GM12878 (cell line): ENCODE results near the gene HMGN5.

Source experiments
- CREB1 ChIP-seq: IDR thresholded peaks from 2 replicates; pipeline ENCODE4 v1.6.1; 2012; ENCODE audit warnings: low read depth, mild to moderate bottlenecking, inconsistent platforms
- CTCF ChIP-seq, 3 experiments: IDR thresholded peaks in 2 of 3; conservative IDR thresholded peaks in 1 of 3; 2 replicates each; pipeline ENCODE4 v1.5.1; 2011; ENCODE audit warnings: low read depth in 3 of 3, low read length in 3 of 3, mild to moderate bottlenecking in 3 of 3, control low read depth in 2 of 3, moderate library complexity in 2 of 3, inconsistent platforms in 1 of 3, mixed read lengths in 1 of 3; ENCODE audit not compliant: control insufficient read depth in 2 of 3, insufficient read depth in 1 of 3; ENCODE audit errors: extremely low read depth in 1 of 3
- NFIC ChIP-seq: IDR thresholded peaks from 2 replicates; pipeline ENCODE4 v1.6.1; 2012; ENCODE audit warnings: low read depth, mild to moderate bottlenecking, inconsistent platforms, low read length, moderate library complexity
- POLR2A ChIP-seq: IDR thresholded peaks from 2 replicates; pipeline ENCODE4 v1.6.1; 2011; ENCODE audit warnings: low read depth, mild to moderate bottlenecking, low read length
- POLR2AphosphoS5 ChIP-seq: IDR thresholded peaks from 2 replicates; pipeline ENCODE4 v1.6.1; 2011; ENCODE audit warnings: mild to moderate bottlenecking, low read length, inconsistent platforms

GRCh38 chrX:81114757-81115156 is 87.0 kb downstream of the HMGN5 start:
- TF ChIP-seq CTCF (IDR thresholded peaks at IDR 0.05 in 2 of 3, conservative IDR thresholded peaks at IDR 0.05 in 1 of 3; ENCODE audit: control insufficient read depth in 2 of 3, extremely low read depth in 1 of 3, insufficient read depth in 1 of 3, low read depth in 3 of 3, low read length in 3 of 3) (no peak), CREB1 (no peak), POLR2AphosphoS5 (no peak), POLR2A (no peak), NFIC (no peak)
